ENCODE measurements around the gene MTX2.

GRCh38 chr2:176270100-176270750 lies 983 bp downstream of the MTX2 start:
- TF ChIP-seq REST (IDR thresholded peaks at IDR 0.05; ENCODE audit: low read depth) (no peak), TAF1 (IDR thresholded peaks at IDR 0.05; ENCODE audit: low read depth) (no peak), MAX (IDR thresholded peaks at IDR 0.05) (no peak), YY1 (IDR thresholded peaks at IDR 0.05; ENCODE audit: low read depth) (no peak), CREB1 (IDR thresholded peaks at IDR 0.05; ENCODE audit: low read depth) (no peak), ZBTB7A (IDR thresholded peaks at IDR 0.05; ENCODE audit: low read depth) (no peak), CEBPB (IDR thresholded peaks at IDR 0.05) (no peak), RAD21 (IDR thresholded peaks at IDR 0.05; ENCODE audit: low read depth) (no peak), USF1 (IDR thresholded peaks at IDR 0.05) (no peak), EP300 (IDR thresholded peaks at IDR 0.05; ENCODE audit: borderline replicate concordance) (no peak), FOXM1 (IDR thresholded peaks at IDR 0.05; ENCODE audit: borderline replicate concordance, low read depth) (no peak), EGR1 (IDR thresholded peaks at IDR 0.05) (no peak), NFIC (IDR thresholded peaks at IDR 0.05) (no peak), TCF12 (IDR thresholded peaks at IDR 0.05; ENCODE audit: low read depth) (no peak)
